H1 (cell line): ENCODE data around the gene RDH5. TPM values are rescaled to one million over a fixed set of nuclear protein-coding genes. Genes with fewer than 3 reads are reported as not detected.

ENCODE experiments used
- ASH2L ChIP-seq: fragments of 200-600, 300-600 bp; sonication (generic); IDR thresholded peaks from one replicate; pipeline ENCODE4 v1.7.1; 2017; ENCODE audit warnings: low read length
- BACH1 ChIP-seq: IDR thresholded peaks from 2 replicates; pipeline ENCODE4 v1.6.1; 2012; ENCODE audit warnings: low read length, improper control_type of control experiment
- BCL11A ChIP-seq, 2 experiments: IDR thresholded peaks; one replicate each; pipeline ENCODE4 v1.6.1; 2011; ENCODE audit warnings: low read depth in 2 of 2, low read length in 2 of 2, mild to moderate bottlenecking in 2 of 2
- BRCA1 ChIP-seq: IDR thresholded peaks from 2 replicates; pipeline ENCODE4 v1.6.1; 2012; ENCODE audit warnings: low read depth, low read length, improper control_type of control experiment
- CTBP2 ChIP-seq: IDR thresholded peaks from 2 replicates; pipeline ENCODE4 v1.7.0; 2011; ENCODE audit warnings: borderline replicate concordance, mild to moderate bottlenecking, moderate library complexity, mixed read lengths, low read length; ENCODE audit not compliant: insufficient read depth, insufficient read length
- E2F6 ChIP-seq: IDR thresholded peaks from 2 replicates; pipeline ENCODE4 v1.6.1; 2012; ENCODE audit warnings: inconsistent platforms
- EP300 ChIP-seq, 2 experiments: IDR thresholded peaks; 1 replicate in 1 of 2; 2 replicates in 1 of 2; pipeline ENCODE4 v1.6.1; 2011 to 2012; ENCODE audit warnings: low read depth in 2 of 2, low read length in 2 of 2, mild to moderate bottlenecking in 2 of 2, borderline replicate concordance in 1 of 2, inconsistent platforms in 1 of 2, moderate library complexity in 1 of 2
- HDAC2 ChIP-seq, 2 experiments: fragments of 300-600 bp in 1 of 2; sonication (generic) in 1 of 2; IDR thresholded peaks; 2 replicates each; pipeline ENCODE4 v1.6.1; 2011 to 2012; ENCODE audit warnings: low read depth in 2 of 2, low read length in 2 of 2, mild to moderate bottlenecking in 2 of 2, moderate library complexity in 2 of 2, borderline replicate concordance in 1 of 2, inconsistent platforms in 1 of 2
- HDAC6 ChIP-seq: IDR thresholded peaks from one replicate; pipeline ENCODE4 v1.7.1; 2012; ENCODE audit warnings: low read depth, mild to moderate bottlenecking, inconsistent platforms, low read length, moderate library complexity
- JUND ChIP-seq: IDR thresholded peaks from 2 replicates; pipeline ENCODE4 v1.6.1; 2011; ENCODE audit warnings: mild to moderate bottlenecking, improper control_type of control experiment, low read length
- KDM4A ChIP-seq: IDR thresholded peaks from one replicate; pipeline ENCODE4 v1.7.1; 2012; ENCODE audit warnings: low read depth, mild to moderate bottlenecking, moderate library complexity, low read length, inconsistent platforms; ENCODE audit not compliant: severe bottlenecking
- MAFK ChIP-seq: IDR thresholded peaks from 2 replicates; pipeline ENCODE4 v1.6.1; 2012; ENCODE audit warnings: low read depth, mild to moderate bottlenecking, improper control_type of control experiment, low read length
- MAX ChIP-seq: IDR thresholded peaks from 2 replicates; pipeline ENCODE4 v1.6.1; 2012; ENCODE audit warnings: inconsistent platforms
- RAD21 ChIP-seq, 2 experiments: IDR thresholded peaks in 1 of 2; conservative IDR thresholded peaks in 1 of 2; 2 replicates each; pipeline ENCODE4 v1.6.1; 2011; ENCODE audit warnings: low read depth in 2 of 2, low read length in 2 of 2, improper control_type of control experiment in 1 of 2, inconsistent platforms in 1 of 2, mild to moderate bottlenecking in 1 of 2, moderate library complexity in 1 of 2
- RBBP5 ChIP-seq: IDR thresholded peaks from 2 replicates; pipeline ENCODE4 v1.7.1; 2012; ENCODE audit warnings: low read depth, mild to moderate bottlenecking, inconsistent platforms, low read length, moderate library complexity, borderline replicate concordance
- RXRA ChIP-seq: IDR thresholded peaks from 2 replicates; pipeline ENCODE4 v1.6.1; 2011; ENCODE audit warnings: low read depth, mild to moderate bottlenecking, low read length, moderate library complexity; ENCODE audit not compliant: insufficient read depth
- SIRT6 ChIP-seq: IDR thresholded peaks from one replicate; pipeline ENCODE4 v1.7.1; 2012; ENCODE audit warnings: low read length, inconsistent platforms
- SP1 ChIP-seq: IDR thresholded peaks from 2 replicates; pipeline ENCODE4 v1.6.1; 2011; ENCODE audit warnings: low read depth, low read length
- SP2 ChIP-seq: IDR thresholded peaks from 2 replicates; pipeline ENCODE4 v1.6.1; 2012; ENCODE audit warnings: mild to moderate bottlenecking, low read length, inconsistent platforms
- TAF7 ChIP-seq: optimal IDR thresholded peaks from 2 replicates; pipeline ENCODE3; 2011; ENCODE audit warnings: low read depth, mild to moderate bottlenecking, inconsistent platforms, low read length, moderate library complexity, borderline replicate concordance
- TCF12 ChIP-seq: IDR thresholded peaks from 2 replicates; pipeline ENCODE4 v1.6.1; 2011; ENCODE audit warnings: low read depth, mild to moderate bottlenecking, low read length
- YY1 ChIP-seq: IDR thresholded peaks from 2 replicates; pipeline ENCODE4 v1.6.1; 2011; ENCODE audit warnings: low read depth, mild to moderate bottlenecking, low read length
- ZNF274 ChIP-seq: IDR thresholded peaks from 2 replicates; pipeline ENCODE4 v1.7.0; 2012; ENCODE audit warnings: low read length, borderline replicate concordance; ENCODE audit errors: extremely low read depth
- polyA plus RNA-seq, 7 experiments: library from polyadenylated mRNA; depleted of rRNA in 3 of 7; stranded (reverse) in 5 of 7; unstranded in 2 of 7; fragments of >200 nt in 5 of 7; fragments of 200-250 nt in 2 of 7; gene quantifications; 1 replicate in 5 of 7; 2 replicates in 1 of 7; 4 replicates in 1 of 7; pipeline versions ENCODE4 v1.2.1 to v1.2.3, GENCODE V29; 2011 to 2013; ENCODE audit warnings: missing spikeins in 2 of 7, mixed read lengths in 2 of 7
- total RNA-seq: library from RNA; stranded (reverse); fragmentation: NEBNext Ultra II Directional; extraction: Animal tissue kit (Norgen Biotek cat#: 25700); gene quantifications from 2 replicates; pipeline ENCODE4 v1.2.1, GENCODE V29; 2021

The RDH5 gene
- total and polyA plus RNA-seq, 2 of the 8 experiments (the other 6 are each of a cell fraction or from before 2014, with no cell fraction given) = 4.2 to 6.0 TPM

- no peak for TF ChIP-seq KDM4A
- TF ChIP-seq E2F6 = no peak
- peak; percentile 55; the same call in 1 of the 2 replicates for TF ChIP-seq JUND
- peak; percentile 47 for TF ChIP-seq TAF7
- TF ChIP-seq EP300 (IDR thresholded peaks at IDR 0.05; ENCODE audit: borderline replicate concordance in 1 of 2, low read depth in 2 of 2, low read length in 2 of 2) = peak in 1 of 2 experiments; percentile 68; a peak in 1 of 3 replicates
- no peak for TF ChIP-seq HDAC6
- TF ChIP-seq RBBP5 = no peak
- no peak for TF ChIP-seq SP2
- TF ChIP-seq ASH2L = peak; percentile 36
- TF ChIP-seq TCF12 = peak; percentile 83; the same call in 1 of the 2 replicates
- peak; percentile 53 for TF ChIP-seq SP1
- peak; percentile 97 for TF ChIP-seq BACH1
- TF ChIP-seq BCL11A (IDR thresholded peaks at IDR 0.05; ENCODE audit: low read depth in 2 of 2, low read length in 2 of 2) = no peak
- peak; percentile 82 for TF ChIP-seq YY1
- TF ChIP-seq HDAC2 (IDR thresholded peaks at IDR 0.05; ENCODE audit: borderline replicate concordance in 1 of 2, low read depth in 2 of 2, low read length in 2 of 2) = peak in 1 of 2 experiments; percentile 65; a peak in 1 of 4 replicates
- TF ChIP-seq RXRA = no peak
- no peak for TF ChIP-seq SIRT6
- TF ChIP-seq RAD21 (IDR thresholded peaks at IDR 0.05 in 1 of 2, conservative IDR thresholded peaks at IDR 0.05 in 1 of 2; ENCODE audit: low read depth in 2 of 2, low read length in 2 of 2) = peak; percentile 80 to 87
- TF ChIP-seq ZNF274 = no peak
- TF ChIP-seq CTBP2 = no peak
- peak; percentile 11; the same call in 1 of the 2 replicates for TF ChIP-seq BRCA1
- TF ChIP-seq MAFK = peak; percentile 89
- TF ChIP-seq MAX = peak; percentile 52
Measured at GRCh38 chr12:55736780-55737580, 16.8 kb downstream of the RDH5 start (continued).
